Thoracic aorta (tissue), 2 donors: Measurements from ENCODE around the gene MED12L. TPM values are rescaled to one million over a fixed set of nuclear protein-coding genes. Genes with fewer than 3 reads are reported as not detected.

Source experiments
- ATAC-seq: fragments of 150-250 bp; one replicate; pipeline ENCODE4 v1.8.0; 2017; ENCODE audit warnings: low read depth; ENCODE audit not compliant: insufficient number of reproducible peaks, low FRiP score
- DNase-seq: peaks from one replicate; pipeline ENCODE4 v3.0.0-alpha.2; 2020; ENCODE audit warnings: low spot score
- H3K27ac ChIP-seq, 2 donors: fragments of 200-600 bp; sonication (generic); 1 replicate in 1 of 2; 2 replicates in 1 of 2; pipeline ENCODE4 v1.5.1; 2016; ENCODE audit warnings: mild to moderate bottlenecking in 2 of 2, moderate library complexity in 2 of 2
- H3K27me3 ChIP-seq: fragments of 200-600 bp; sonication (generic); replicated peaks from 2 replicates; pipeline ENCODE4 v1.6.0; 2016; ENCODE audit warnings: mild to moderate bottlenecking; ENCODE audit not compliant: insufficient read depth
- H3K36me3 ChIP-seq: fragments of 200-600 bp; sonication (generic); one replicate; pipeline ENCODE4 v1.5.1; 2016
- H3K4me1 ChIP-seq, 2 donors: fragments of 200-600 bp; sonication (generic); 1 replicate in 1 of 2; 2 replicates in 1 of 2; pipeline versions ENCODE4 v1.5.1 to v1.6.0; 2016; ENCODE audit warnings: low read depth in 2 of 2, mild to moderate bottlenecking in 1 of 2; ENCODE audit not compliant: control insufficient read depth in 1 of 2
- H3K4me3 ChIP-seq: fragments of 200-600 bp; sonication (generic); 2 replicates; pipeline ENCODE4 v1.5.1; 2016; ENCODE audit warnings: mild to moderate bottlenecking
- H3K9me3 ChIP-seq: fragments of 200-600 bp; sonication (generic); 2 replicates; pipeline ENCODE4 v1.5.1; 2016
- total RNA-seq, 2 donors: library from RNA; depleted of rRNA; stranded (reverse); fragments of >200 nt; gene quantifications; one replicate each; pipeline versions ENCODE4 v1.1.0 to v1.2.3, GENCODE V29; 2016
- TF ChIP-seq, protein P1 (sequence below): fragments of 200-600 bp; sonication (generic); IDR thresholded peaks from one replicate; pipeline ENCODE4 v1.5.1; 2019; ENCODE audit warnings: antibody characterized with exemption

The MED12L gene
- total RNA-seq, 2 donors from 2014 or later = 0.27 to 2.0 TPM

DNA sequence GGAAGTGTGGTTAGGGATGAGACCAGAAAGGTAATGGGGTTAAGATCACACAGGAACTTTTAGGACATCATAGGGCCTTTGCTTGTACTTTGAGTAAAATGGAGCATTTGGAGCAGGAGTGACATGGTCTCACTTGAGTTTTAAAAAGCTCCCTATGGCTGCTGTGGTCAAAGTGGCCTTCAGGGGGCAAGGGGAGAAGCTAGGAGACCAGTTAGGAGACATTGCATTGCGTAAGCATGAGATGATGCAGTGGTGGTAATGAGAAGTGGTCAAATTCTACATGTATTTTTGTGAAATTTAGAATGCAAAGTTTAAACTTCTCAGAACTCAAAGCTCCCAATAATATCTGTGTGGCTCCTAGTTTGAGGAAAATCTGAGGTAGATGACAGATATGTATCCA lies 27.9 kb downstream of the MED12L start:
- no peaks in the 10 kb centered on the region for H3K4me1 ChIP-seq
- H3K36me3 ChIP-seq = no peaks in the 10 kb centered on the region
- H3K9me3 ChIP-seq = no peaks in the 10 kb centered on the region
- H3K4me3 ChIP-seq = no peak overlapping the region
- no peaks in the 10 kb centered on the region for H3K27me3 ChIP-seq
- TF ChIP-seq, protein P1, sequence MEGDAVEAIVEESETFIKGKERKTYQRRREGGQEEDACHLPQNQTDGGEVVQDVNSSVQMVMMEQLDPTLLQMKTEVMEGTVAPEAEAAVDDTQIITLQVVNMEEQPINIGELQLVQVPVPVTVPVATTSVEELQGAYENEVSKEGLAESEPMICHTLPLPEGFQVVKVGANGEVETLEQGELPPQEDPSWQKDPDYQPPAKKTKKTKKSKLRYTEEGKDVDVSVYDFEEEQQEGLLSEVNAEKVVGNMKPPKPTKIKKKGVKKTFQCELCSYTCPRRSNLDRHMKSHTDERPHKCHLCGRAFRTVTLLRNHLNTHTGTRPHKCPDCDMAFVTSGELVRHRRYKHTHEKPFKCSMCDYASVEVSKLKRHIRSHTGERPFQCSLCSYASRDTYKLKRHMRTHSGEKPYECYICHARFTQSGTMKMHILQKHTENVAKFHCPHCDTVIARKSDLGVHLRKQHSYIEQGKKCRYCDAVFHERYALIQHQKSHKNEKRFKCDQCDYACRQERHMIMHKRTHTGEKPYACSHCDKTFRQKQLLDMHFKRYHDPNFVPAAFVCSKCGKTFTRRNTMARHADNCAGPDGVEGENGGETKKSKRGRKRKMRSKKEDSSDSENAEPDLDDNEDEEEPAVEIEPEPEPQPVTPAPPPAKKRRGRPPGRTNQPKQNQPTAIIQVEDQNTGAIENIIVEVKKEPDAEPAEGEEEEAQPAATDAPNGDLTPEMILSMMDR = no peak
- ATAC-seq (no peak), DNase-seq (no peak)
- H3K27ac ChIP-seq = no peak overlapping the region

DNA sequence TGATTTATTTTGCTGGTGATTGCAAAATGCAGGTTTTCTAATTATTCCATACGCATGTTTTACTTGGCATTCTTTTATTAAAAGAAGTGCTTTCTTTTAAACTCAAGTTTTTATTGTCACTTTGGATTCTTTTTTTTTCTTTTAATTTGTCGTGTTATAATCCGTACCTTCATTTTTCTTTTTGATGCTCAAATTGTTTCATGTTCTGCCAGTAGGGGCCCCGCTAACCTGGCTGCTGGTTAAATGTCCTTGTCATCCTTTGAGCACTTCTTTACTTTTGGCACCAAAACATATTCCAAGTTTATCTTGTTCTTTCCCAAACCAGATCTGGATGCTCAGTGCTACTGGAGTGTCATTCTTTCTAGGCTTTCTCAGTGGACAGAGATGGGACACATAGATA lies 31.6 kb downstream of the MED12L start:
- Histone ChIP-seq H3K27ac (no peak overlapping the region), H3K4me1 (no peaks in the 10 kb centered on the region), H3K4me3 (no peak overlapping the region), H3K36me3 (no peaks in the 10 kb centered on the region), H3K9me3 (no peaks in the 10 kb centered on the region), H3K27me3 (no peaks in the 10 kb centered on the region)
- DNase-seq (no peak), ATAC-seq (no peak)
- TF ChIP-seq, protein P1 = no peak

DNA sequence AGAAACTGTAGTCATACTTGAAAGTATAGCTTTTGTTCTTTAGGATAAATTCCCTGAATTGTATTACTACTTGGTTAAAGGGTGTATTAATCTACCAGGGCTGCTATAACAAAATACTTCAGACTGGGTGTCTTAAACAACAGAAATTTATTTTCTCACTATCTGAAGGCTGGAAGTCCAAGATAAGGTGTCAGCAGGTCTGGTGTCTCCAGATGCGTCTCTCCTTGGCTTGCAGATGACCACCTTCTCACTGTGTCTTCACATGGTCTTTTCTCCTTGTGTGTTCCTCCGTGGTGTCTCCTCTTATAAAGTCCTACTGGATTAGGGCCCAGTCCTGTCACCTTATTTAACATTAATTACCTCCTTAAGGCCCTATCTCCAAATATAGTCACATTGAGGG lies 33.7 kb downstream of the MED12L start:
- no peak for ATAC-seq
- H3K27me3 ChIP-seq = no peaks in the 10 kb centered on the region
- no peaks in the 10 kb centered on the region for H3K4me1 ChIP-seq
- H3K9me3 ChIP-seq = no peaks in the 10 kb centered on the region
- DNase-seq = no peak
- H3K4me3 ChIP-seq = no peak overlapping the region
- TF ChIP-seq, protein P1 = no peak
- H3K36me3 ChIP-seq = no peaks in the 10 kb centered on the region
- no peak overlapping the region for H3K27ac ChIP-seq

DNA sequence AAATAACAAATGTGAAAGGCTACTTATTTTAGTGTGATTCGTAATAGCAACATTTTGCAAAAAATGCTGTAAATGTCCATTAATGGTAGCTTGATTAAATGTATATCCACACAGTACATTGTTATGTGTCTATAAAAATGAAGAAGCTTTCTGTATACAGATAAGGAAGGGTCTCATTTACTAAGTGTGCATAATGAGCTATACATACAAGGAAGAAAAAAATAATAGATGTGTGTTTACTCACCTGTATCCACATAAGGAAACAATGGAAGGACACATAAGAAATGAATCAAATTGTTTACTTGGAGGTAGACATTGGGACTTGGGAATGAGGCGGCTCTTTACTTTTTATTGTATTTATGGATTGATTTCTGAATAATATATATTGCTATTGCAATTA lies 34.9 kb downstream of the MED12L start:
- DNase-seq = no peak
- no peak for ATAC-seq
- no peaks in the 10 kb centered on the region for H3K27me3 ChIP-seq
- no peaks in the 10 kb centered on the region for H3K4me1 ChIP-seq
- TF ChIP-seq, protein P1 = no peak
- H3K4me3 ChIP-seq = no peak overlapping the region
- no peak overlapping the region for H3K27ac ChIP-seq
- H3K36me3 ChIP-seq = no peaks in the 10 kb centered on the region
- H3K9me3 ChIP-seq = no peaks in the 10 kb centered on the region

DNA sequence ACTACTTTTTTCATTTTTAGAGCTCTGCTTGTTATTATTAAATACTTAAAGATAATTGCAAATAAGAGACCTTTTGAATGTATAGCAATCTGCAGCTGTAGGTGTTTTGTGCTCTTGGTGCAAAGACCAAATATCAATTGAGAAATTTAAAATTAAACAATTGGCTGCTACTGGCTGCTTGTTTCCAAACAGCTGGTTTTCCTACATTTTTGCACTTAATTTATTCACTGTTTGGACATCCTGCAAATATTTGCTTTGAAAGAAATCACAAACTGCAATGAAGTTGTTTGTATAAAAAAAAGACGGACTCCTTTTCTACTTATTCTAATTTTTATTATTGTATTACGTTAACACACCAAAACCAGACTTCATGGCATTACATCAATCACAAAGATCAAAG lies 35.6 kb downstream of the MED12L start:
- Histone ChIP-seq H3K27ac (no peak overlapping the region), H3K4me3 (no peak overlapping the region), H3K27me3 (no peaks in the 10 kb centered on the region), H3K36me3 (no peaks in the 10 kb centered on the region), H3K9me3 (no peaks in the 10 kb centered on the region), H3K4me1 (no peaks in the 10 kb centered on the region)
- DNase-seq = no peak
- TF ChIP-seq, protein P1 = no peak
- no peak for ATAC-seq
